T47D (cell line): Measurements from ENCODE around the gene CYP4F11.
"Not testable (repeated sequence)": the region's sequence is repeated elsewhere in the genome, so short reads cannot be mapped to it uniquely, and the experiment has no call there.

ENCODE experiments used
- DNase-seq, 2 experiments: peaks; one replicate each; pipeline versions ENCODE4 v3.0.0 to v3.0.0-alpha.2; 2011 to 2012; ENCODE audit warnings: low read depth in 1 of 2, low spot score in 1 of 2
- JUND ChIP-seq: IDR thresholded peaks from 2 replicates; pipeline ENCODE4 v1.6.1; 2012; ENCODE audit warnings: low read depth
- in situ Hi-C: cut with HindIII; loops from 2 replicates; pipeline ENCODE4 v1.10.0; 2016; ENCODE audit warnings: low sequenced_read_pairs, low pct_unique_long_range_greater_than_20kb

Gene CYP4F11

GRCh38 chr19:15891434-15891833, 42.9 kb downstream of the CYP4F11 start:
- DNase-seq: no peak
- in situ Hi-C loops: no loop called here
- TF ChIP-seq JUND: no peak

DNA sequence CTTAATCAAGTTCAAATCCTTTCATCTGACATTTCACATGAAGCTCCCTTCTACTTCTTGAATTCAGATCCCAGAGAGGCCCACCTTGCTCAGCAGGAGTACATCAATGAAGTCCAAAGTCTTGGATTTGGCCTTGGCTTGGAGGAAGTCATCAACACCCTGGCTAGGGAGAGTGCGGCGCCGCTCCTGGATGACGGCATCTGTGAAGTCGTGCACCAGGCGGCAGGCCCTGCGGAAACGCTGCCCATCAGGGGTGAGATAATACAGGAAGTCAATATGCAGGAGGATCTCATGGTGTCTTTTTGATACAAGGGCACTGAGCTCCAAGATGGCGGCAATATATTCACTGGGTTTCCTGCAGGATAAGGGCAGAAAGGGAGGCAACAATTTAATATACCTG, 45.0 kb downstream of the CYP4F11 start:
- DNase-seq, in situ Hi-C loops: not testable (repeated sequence)

GRCh38 chr19:15885919-15886318, 48.4 kb downstream of the CYP4F11 start:
- no peak for TF ChIP-seq JUND
- no peak for DNase-seq
- in situ Hi-C loops: no loop called here

DNA sequence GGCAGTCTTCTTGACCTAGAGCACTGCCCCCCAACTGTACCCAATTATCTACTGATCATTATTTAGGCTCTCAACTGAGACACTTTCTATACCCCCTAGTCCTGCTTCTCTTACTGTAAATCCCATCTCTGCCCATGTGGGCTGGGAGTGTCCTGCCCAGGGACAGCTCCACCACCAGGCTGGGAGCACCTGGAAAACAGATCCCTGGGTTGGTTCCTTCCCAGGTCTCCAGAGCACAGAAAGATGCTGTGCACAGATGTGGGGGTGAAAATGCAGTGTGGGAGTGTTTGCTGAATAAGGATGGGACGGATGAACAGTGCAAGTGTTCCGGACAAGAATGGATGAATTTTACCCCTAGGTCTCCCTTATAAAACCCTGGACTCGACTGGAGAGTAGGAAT, 49.2 kb downstream of the CYP4F11 start:
- in situ Hi-C loops: no loop called here
- no peak for DNase-seq
- TF ChIP-seq JUND: no peak

DNA sequence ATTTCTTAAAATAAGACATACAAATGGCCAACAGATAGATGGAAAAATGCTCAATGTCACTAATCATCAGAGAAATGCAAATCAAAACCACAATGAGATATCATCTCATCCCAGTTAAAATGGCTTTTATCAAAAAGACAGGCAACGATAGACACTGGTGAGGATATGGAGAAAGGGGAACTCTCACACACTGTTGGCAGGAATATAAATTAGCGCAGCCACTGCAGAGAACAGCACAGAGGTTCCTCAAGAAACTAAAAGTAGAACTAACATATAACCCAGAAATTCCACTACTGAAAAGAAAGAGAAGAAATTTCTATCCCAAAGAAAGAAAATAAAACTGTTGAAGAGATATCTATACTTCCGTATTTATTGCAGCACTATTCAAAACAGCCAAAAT, 51.0 kb downstream of the CYP4F11 start:
- in situ Hi-C loops, DNase-seq: not testable (repeated sequence)

- no peak for TF ChIP-seq JUND
- no peak for DNase-seq
- in situ Hi-C loops: no loop called here
Measured at GRCh38 chr19:15874821-15875474, 59.4 kb downstream of the CYP4F11 start.

- in situ Hi-C loops, DNase-seq: not testable (repeated sequence)
Measured at GRCh38 chr19:15873771-15874170, 60.6 kb downstream of the CYP4F11 start.

DNA sequence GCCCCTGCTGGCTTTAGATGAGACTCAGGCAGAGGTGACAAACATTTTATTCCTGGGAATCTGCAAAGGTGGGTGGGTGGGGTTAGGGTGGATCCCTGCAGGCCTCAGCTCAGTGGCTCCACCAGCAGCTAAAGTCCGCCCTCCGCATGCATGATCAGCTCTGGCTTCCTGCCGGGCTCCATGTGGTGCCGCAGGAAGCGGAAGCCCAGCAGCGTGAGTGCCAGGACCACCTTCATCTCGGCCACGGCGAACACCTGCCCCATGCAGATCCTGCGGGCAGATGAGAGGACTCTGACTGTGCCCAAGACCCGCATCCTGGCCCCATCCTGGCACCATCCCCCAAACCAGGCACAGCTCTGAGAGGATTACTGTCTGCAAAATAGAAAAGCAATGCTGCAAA, 62.8 kb downstream of the CYP4F11 start:
- no peak for DNase-seq
- TF ChIP-seq JUND: no peak
- in situ Hi-C loops: no loop called here

DNA sequence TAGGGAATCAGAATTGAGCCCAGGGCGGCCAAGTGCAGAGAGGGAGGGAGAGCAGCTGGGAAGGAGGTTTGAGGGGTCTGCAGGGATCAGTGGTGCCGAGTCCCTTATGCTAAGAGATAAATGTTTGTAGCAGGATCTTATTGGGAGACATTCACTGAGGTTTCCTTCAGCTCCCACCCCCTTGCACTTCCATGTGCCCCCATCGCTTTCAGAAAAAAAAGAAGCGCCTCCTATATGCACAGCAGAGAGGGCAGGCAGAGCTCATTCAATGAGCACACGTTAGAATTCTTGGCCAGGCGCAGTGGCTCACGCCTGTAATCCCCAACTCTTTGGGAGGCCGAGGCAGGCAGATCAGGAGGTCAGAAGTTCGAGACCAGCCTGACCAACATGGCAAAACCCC, 64.5 kb downstream of the CYP4F11 start:
- no peak for TF ChIP-seq JUND
- in situ Hi-C loops: no loop called here
- DNase-seq: no peak

DNA sequence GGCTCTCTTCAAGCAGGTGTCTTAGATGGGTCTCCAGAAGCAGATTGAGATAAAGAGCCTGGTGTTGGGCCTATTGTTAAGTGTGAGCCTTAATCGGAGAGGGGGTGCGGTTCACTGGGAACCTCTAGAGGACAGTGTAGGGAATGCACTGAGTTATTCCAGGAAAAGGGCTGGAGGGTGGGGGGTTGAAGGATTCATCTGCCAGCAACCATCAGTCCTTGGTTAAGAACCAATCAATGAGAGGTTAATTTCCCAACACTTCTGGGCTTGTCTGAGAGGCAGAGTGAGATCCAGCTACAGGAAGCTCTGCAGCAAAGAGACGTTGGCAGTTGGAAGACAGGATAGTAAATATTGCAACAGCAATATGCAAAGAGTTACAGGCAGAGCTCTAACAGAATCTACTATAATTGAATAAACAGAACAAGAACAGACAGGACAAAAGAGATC, 65.2 kb downstream of the CYP4F11 start:
- DNase-seq: peak; percentile 53 to 69
- TF ChIP-seq JUND: no peak
- in situ Hi-C loops: no loop called here

- no peak for TF ChIP-seq JUND
- DNase-seq: no peak
- in situ Hi-C loops: no loop called here
Measured at GRCh38 chr19:15866636-15867035, 67.7 kb downstream of the CYP4F11 start.

GRCh38 chr19:15864824-15865223, 69.5 kb downstream of the CYP4F11 start:
- no peak for TF ChIP-seq JUND
- DNase-seq: no peak
- in situ Hi-C loops: no loop called here

- in situ Hi-C loops: no loop called here
- no peak for DNase-seq
Measured at GRCh38 chr19:15863272-15863671, 71.1 kb downstream of the CYP4F11 start.

DNA sequence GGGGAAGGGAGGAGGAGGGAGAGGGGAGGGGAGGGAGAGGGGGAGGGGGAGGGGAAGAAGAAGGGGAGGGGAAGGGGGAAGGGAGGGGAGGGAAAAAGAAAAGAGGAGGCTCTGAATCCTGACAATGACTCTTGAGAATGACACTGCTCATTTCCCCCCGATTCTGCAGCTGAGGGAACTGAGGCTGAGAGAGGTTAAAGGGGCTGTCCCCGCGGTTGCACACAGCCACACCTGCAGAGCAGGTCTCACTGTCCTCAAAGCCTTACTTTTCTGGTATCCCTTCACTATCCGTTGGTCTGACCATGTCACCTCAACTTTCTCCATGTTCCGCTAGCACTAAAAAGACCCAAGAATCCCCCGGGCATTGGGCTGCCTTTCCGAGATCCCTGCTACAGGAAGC, 71.9 kb downstream of the CYP4F11 start:
- in situ Hi-C loops: no loop called here
- TF ChIP-seq JUND: no peak
- DNase-seq: no peak

More at GRCh38 chr19:15863272-15863671, 71.1 kb downstream of the CYP4F11 start:
- no peak for TF ChIP-seq JUND
